Measurements from ENCODE around the gene PTPRD.
"Not testable (repeated sequence)": the region's sequence is repeated elsewhere in the genome, so short reads cannot be mapped to it uniquely, and the experiment has no call there.

The PTPRD gene

DNA sequence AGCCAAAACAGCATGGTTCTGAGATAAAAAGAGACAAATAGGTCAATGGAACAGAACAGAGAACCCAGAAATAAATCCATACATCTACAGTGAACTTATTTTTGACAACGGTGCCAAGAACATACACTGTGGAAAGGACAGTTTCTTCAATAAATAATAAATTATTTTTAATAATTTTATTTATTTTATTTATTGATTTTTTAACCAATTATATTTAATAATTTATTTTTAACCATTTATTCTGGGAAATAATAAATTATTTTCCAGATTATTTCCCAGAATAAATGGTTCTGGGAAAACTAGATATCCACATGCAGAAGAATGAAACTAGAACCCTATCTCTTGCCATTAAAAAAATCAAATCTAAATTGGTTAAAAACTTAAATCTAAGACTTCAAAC, 1669.4 kb downstream of the PTPRD start:
- no peak for DNase-seq

DNA sequence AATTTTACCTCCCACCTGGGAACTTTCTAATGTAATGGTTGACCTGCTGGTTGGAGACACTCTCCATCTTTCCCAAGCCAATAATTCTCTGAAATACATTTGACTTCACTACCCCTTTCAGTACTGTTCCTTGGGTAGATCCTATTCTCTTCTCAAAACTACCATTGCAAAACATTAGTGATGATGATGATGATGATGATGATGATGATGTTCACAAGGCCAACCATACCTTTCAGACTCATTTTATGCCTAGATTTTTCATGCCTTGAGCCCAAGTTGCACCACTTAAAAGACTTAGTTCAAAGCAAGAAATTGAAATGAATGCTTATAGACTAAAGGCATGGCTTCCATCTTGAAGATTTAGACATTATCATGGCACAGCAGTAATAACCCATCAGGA, 1672.2 kb downstream of the PTPRD start:
- no peak for DNase-seq

DNA sequence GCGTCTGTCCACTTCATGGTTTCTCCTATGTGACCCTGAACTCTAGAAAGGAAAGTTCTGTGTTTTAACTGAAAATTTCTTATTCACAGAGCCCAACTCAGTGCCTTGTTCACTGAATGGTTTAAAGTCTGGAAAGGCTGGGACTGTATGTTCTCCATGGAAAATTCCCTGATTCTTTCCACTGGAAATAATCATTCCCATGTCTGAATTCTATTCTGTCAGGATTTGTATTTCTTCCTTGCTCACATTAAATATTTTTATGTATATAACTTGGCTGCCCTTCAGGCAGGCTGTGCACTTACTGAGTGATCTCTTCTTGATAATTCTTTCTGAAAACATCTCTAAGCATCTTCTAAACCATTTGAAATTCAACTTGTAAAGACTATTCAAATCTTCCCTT, 1686.3 kb downstream of the PTPRD start:
- no peak for DNase-seq

DNA sequence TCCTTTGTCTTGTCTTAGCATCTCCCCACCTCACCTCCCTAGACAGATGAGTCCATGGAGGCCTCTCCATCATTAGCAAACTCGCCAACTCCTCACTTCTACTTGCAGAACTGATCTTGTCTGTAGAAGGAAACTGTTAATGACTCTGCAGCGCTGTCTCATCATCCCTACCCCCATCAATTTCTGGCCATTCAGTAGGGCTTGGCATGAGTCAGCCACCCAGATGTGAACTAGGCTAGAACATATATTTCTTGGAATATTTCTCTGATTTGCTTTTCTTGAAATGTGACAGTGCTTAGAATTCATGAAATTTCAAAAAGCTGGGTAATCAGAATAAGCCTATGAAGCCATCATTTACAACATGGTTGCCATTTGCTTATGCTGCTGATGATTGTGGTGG, 1688.2 kb downstream of the PTPRD start:
- DNase-seq, result no peak

DNA sequence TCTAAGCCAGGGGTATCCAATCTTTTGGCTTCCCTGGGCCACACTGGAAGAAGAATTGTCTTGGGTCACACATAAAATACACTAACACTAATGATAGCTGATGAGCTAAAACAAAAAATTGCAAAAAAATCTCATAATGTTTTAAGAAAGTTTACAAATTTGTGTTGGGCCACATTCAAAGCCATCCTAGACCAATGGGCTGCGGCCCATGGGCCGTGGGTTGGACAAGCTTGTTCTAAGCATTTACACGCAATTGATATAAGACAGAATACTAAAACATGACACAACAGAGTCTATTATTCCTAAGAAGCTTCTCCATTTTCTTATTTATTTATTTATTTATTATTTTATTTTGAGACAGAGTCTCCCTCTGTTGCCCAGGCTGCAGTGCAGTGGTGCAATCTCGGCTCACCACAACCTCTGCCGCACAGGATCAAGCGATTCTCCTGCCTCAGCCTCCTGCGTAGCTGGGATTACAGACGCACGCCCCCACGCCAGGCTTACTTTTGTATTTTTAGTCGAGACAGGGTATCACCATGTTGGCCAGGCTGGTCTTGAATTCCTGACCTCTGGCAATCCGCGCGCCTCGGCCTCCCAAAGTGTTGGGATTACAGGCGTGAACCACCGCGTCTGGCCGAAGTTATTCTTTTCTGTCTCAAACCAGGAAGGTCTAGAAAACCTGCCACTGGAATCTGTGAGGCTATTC, 1692.2 kb downstream of the PTPRD start:
- not testable (repeated sequence) for DNase-seq

DNA sequence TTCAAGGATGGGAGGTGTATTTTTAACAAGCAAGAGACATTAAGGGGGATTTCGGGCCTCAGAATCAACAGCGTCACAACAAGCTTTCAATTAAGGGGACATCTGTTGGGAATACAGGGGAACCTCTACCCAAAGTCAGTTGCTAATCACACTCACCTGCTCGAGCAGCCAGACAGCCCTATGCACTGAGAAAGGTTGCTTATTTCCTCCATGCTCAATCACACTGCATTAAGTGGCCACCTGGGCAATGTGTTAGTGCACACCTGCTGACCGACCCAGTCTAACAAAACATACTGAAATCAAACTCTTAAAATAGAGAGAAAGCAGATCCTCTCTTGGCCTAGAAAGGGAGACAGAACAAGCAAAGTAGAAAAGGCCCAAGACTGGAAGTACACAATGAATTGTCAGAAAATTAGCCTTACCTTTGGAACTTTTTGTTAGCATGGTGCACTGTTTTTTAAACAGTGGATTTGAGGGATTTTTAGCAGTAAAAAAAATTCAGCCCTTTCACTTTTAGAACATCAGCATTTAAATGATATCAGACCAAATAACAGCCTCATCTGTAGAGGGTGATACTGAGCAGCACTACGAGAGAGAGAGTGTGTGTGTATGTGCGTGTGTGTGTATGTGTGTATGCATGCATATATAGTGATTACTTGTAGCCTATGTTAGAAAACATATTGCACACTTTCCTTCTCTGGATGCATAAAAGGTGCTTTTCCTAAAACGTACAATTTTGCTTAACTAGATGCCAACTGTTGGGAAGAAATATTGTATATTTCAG, 1694.7 kb downstream of the PTPRD start:
- DNase-seq, result no peak

DNA sequence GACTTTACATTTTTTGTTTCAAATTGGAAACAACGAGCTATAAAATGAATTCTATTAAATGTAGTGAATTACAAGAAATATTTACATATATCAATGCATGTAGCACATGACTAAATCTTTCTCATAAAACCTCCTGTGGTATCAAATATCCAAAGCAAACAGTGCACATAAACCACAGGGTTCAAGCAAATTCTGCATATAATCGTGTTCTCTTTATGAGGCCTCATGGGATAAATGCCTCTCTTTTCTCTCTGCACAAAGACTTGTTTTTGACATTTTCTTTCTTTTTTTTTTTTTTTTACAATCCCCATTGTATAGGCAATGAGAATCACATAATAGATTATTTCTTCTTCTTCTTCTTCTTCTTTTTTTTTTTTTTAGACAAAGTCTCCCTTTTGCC, 1696.0 kb downstream of the PTPRD start:
- DNase-seq, result no peak

DNA sequence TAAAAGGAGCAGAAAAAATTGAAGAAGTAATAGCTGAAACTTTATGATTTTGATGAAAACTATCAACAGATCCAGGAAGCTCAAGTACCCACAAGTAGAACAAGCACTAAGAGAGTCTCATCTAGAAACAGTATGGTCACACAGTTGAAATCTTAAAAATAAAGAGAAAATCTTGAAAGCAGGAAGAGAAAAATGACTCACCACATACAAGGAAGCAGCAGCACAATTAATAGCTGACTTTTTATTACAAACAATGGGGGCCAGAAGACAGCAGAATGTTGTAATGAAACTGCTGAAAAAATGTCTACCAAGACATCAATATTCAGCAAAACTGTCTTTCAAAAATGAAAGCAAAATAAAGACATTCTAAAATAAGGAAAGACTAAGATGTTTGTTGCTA, 1704.9 kb downstream of the PTPRD start:
- DNase-seq, result no peak

DNA sequence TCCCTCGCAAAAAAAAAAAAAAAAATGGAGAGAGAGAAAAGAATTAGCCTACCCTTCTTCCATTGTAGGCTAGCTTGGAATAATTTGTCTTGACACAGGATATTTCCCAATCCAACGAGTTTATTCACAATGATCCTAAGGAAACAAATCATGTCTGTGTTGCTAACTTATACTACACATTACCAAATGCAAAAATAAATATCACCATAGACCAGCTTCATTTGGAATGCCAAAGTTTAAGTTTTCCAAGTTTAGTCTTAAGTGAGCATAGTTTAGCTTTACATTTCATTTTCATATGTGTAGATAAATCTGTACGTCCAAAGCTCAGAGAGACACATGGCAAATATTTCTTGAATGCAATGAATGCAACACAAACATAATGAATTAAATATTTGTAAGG, 1707.1 kb downstream of the PTPRD start:
- DNase-seq, result no peak

DNA sequence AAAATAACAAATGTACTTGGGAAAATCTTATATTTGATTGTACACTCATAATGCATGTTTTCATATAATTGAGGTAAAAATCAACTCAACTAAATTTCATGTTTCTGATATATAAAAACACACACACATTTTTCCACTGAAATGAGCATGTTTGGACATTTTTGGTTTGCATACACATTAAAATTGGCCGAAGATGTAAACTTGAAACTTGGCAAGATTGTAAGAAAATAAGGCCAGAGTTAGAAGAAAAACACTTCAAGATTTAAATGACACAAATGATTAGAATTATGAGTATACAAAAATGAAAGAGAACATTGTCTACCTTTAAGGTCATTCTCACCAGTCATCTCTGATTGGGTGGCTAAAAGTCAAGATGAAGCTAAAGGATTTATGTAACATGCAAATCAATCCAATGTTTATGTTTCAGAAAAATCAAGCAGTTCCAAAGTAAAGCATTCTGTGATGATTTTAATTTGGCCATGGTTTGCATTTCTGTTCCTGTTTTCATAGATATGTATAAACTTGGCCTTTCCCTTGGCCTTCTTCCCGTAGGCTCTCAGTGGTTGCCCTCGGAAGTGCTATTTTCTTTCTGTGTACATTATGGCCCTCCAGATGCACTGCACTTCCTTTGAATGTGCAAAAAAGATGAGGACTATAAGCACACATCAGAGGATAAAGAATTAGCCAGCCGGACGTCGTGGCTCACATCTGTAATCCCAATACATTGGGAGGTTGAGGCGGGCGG, 1707.9 kb downstream of the PTPRD start:
- DNase-seq, result no peak

DNA sequence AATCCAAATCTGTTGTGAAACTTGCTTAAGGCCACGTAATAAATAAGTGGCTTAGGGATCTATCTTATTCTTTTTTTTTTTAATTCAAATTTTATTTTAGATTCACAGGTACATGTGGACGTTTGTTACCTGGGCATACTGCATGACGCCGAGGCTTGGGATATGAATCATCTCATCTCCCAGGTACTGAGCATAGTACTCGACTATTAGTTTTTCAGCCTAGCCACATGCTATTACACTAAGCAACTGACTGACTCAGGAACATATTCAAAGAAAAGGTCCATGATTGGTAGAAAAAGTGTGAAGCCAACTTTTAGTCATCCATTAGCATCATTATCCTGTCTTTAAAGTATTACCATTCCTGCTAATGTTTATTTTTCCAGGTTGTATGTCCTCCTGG, 1709.7 kb downstream of the PTPRD start:
- no peak for DNase-seq

DNA sequence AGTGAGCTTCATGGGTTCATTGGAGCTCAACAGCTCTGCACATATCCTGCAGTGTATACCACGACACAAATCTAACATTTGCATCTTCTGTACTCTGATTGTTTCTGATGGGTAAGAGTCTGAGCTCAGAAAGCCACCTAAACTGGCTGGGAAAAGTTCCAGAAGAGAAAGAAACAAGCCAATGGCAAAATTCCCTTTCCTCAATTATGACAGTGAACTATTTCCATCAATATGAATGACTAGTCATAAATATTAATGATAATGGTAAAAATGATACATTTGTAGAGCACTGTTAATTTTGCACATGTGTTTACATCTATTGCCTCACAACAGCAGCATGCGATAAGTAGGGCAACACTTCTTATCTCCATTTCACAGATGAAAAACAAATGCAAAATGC, 1711.7 kb downstream of the PTPRD start:
- DNase-seq, result no peak

DNA sequence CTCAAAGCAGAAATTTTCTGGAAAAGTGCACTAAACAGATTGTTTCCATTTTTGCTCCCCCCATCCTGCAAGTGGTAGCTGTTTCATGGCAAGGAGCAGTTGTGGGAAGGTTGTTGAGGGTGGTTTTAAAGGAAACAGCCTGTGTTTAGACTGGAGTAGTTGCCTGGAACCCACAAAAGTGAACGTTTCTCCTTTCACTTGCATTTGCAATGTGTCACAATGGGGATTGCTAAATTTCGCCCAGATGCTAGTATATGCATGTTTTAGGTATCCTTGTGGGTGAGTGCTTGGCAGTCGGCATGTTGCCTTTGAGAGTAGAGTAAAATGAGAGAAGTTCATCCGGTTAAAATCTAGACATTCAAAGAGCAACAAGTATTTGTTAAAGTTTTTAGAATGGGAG, 1713.3 kb downstream of the PTPRD start:
- no peak for DNase-seq

DNA sequence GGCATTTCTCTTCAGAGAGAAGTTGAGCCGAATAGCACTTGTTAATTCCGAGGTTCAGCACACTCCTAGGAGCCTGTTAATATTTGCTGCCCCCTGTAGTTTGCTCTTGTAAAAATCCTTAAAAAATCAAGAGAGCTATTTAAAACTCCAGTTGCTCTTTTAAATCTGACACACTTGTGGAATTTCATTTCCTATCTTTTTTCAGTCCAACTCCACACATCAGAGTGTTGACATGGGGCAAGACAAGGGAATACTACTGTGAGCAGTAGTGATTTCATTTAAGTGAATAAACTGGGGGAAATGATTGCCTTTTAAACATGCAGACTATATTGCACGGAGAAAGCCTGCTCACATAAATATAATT, 1717.0 kb downstream of the PTPRD start:
- peak; percentile 34 for DNase-seq

DNA sequence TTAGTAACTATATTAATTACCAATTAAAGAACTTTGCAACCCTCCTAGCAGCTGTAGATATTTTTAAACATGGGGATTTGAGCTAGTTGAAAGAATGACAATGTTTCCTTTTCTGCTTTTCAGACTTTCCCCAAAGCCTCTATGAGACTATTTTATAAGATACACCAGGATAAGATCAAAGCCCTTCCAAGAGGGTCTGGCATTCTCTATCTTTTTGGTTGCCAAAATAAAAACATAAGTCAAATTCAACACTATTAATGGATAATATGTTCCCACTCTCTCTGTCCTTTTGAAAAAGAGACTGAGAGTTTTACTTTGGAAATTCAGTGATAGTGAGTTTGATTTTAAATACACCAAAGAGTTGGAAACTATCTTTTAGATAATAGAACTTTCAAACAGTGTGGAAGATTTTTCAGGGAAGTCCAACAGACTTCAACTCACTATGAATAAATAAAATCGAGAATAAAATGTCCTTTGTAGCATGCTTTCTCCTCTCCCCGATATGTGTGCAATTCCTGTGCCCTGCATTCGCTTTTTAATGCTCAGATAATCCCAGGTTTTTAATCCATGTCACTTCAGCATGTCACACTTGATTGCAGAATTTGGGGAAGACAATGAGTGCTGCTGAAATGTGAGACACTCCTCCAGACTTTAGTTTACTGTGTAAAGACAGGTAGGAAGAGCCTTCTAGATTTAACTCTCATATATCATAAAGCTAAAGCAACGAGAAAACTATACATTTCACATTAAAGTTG, 1717.5 kb downstream of the PTPRD start:
- no peak for DNase-seq

DNA sequence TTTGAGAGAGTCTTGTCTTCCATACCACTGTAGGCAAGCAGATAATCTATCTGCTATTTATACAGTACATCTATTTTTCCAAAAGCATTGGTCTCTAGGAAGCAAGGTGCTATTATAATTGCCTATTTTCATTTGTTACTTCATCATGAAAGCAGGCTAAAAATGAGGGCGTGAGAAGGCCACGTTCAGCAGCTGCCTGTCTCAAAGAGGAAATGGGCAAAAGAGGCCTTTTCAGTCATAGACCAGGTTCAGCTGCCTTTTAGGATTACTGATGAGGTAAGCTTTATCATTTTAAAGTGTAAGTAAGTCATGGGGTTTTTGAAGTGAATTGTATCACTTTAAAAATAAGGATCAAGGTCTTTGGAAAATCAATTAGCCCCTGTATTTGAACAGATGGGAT, 1722.1 kb downstream of the PTPRD start:
- DNase-seq, result no peak

DNA sequence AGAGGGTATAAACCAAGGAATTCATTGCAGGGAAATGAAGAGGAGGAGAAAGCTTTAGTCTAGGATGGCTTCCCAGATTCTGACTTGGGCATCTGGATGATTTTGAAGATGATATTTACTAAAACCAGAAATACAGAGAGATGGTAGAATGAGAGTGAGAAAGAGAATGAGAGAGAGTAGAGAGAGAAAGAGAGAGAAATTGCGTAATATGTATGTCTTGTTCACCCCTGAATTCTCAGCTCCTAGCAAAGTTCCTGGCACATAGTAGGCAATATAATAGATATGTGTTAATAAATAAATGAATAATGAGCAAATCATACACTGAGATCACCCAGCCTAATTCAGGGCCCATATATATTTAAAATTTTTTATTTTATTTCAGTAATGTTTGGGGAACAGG, 1723.7 kb downstream of the PTPRD start:
- no peak for DNase-seq

DNA sequence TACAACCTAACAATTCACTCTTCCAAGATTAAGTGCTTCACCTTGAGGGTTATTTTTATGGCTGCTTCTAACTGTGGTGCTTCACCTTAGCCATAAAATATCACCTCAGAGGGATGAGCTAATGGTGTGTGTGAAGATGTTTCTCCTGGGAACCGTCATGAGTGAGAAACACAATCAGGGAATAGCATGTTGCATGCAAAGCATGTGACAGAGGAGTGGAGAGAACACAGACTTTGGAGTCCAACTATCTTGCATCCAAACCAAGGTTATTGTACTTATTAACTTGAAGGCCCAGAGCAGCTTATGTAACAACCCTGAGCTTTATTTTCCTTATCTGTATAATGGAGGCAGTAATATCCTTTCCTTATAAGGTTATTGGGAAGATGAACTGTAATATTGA, 1724.2 kb downstream of the PTPRD start:
- DNase-seq, result no peak

DNA sequence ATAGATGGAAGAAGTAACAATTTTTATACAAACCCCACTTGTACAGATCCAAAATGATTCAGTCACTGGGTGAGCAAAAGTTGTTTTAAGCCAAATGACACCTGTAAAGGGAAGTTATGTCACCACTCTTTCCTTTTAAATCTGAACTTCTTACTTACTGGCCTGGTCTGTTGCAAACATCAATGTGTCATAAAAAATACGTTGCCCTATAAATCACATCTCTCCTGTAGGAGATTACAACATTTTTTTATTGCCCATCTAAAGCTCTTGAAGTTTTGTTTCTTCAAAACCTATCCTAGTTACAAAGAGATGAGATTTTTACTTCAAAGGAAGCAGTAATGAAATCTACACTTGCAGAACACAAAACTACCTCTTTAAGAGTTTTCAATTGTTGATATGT, 1725.4 kb downstream of the PTPRD start:
- no peak for DNase-seq

DNA sequence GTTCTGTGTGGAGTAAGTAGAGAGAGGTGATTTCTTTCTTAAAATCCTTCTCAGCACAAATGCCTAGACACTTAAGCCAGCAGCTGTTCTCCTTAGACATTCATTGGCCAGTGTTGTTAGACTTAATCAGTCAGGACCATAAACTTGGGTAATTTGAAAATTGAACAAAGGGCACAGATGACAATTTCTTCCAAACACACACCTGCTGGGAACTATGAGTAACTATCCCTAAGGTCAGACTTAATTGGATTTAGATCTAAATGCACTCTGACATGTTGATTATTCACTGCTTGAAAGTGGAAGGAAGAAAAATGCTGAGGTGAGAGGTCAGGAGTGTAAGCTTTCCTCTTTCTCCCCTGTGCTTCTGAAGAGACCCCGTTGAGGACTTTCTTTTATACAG, 1729.5 kb downstream of the PTPRD start:
- no peak for DNase-seq

DNA sequence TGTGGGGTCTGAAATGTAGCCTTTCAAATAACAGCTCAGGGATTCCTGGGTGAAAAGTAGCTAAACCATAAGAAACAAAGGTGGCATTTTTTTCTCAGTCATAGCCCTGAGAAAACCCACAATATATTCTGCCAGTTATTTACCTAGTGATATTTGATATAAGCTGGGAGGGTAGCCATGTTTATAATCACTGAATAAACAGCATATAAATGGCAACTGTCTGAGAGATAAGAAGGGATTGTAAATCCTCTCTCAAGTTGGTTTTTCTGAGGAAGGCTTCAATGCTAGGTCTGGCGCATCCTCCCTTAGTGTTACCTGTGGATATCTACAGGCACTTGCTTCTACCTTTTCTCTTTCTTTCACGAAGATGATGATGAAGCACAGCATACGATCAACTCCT, 1732.7 kb downstream of the PTPRD start:
- no peak for DNase-seq

DNA sequence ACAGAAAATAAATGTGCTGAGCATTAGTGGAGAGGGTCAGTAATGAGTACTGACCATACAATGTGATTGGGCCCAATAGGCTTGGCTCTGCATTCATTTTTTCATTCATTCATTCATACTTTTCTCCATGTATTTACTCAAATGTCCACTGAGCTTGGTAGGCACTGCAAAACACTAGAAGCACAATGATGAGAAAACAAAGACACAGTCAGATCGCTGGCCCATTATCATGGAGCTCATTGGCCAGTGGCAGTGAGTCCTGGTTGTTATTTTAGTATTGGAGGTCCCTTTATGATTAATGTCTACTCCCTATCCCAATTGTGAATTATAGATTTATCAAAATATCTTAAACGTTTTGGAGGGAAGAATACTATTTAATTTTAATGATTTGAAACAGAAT, 1733.5 kb downstream of the PTPRD start:
- no peak for DNase-seq

DNA sequence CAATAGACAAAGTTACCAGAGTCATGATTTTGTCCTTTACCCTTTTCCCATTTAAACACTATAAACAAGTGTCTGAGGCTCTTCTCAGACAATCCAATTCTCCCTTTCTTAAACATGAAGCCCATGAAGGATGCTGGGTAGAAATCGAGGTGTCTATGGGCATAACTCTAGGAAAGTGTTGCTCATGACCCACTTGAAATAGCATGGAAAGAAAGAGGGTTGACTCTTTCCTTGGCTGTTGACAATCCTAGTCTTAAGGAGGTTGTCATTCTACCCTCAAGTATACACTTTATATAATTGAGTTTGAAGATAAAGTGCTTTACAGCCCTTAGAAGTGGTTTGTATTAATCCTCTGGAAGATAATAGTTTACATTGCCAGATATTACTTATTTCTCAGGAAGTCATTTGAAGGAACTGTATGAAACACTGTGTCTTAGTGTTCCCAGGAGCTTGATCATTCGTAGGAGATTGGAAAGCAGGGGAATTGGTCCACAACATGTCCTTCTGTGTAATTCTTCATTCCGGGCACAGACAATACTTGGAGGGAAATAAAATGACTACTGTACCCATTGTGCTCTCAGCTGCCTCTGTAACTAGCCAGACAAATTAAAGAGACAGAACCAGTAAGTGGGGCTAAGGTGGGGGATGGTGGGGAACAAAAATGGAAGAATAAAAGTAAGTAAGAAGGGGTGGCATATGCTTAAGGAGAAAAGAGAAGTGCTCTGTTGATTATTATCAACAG, 1734.9 kb downstream of the PTPRD start:
- no peak for DNase-seq
